Ureter (tissue), 1 donor: Measurements from ENCODE around the gene RAD51D. TPM values are rescaled to one million over a fixed set of nuclear protein-coding genes. Genes with fewer than 3 reads are reported as not detected.

ENCODE experiments used
- total RNA-seq: library from RNA; stranded (reverse); gene quantifications from one replicate; pipeline ENCODE4 v1.2.4, GENCODE V29; 2023
- donor health status: DM: yes; HTN: yes; CAD: no.

RAD51D gene
- total RNA-seq, 1 donor from 2014 or later, result 13.1 TPM

Other genes with a start within 250 kb of the RAD51D start
- 6.3 TPM for gene CCT6B, start 158.4 kb downstream of the RAD51D start, total RNA-seq
- gene ZNF830, start 158.3 kb downstream of the RAD51D start, total RNA-seq, result 14.6 TPM
- 79.0 TPM for gene LIG3, start 139.3 kb downstream of the RAD51D start, total RNA-seq
- gene RFFL, start 56.2 kb downstream of the RAD51D start, total RNA-seq, result 40.1 TPM
- not detected for gene FNDC8, start 1.8 kb upstream of the RAD51D start, total RNA-seq
- 20.0 TPM for gene NLE1, start 22.4 kb upstream of the RAD51D start, total RNA-seq
- 0.08 TPM for gene UNC45B, start 28.0 kb upstream of the RAD51D start, total RNA-seq
- not detected for gene SLC35G3, start 74.5 kb upstream of the RAD51D start, total RNA-seq
- 69.9 TPM for gene SLFN5, start 123.2 kb upstream of the RAD51D start, total RNA-seq